Activated CD8-positive, alpha-beta memory T cell treated with anti-CD3 and anti-CD28 coated beads, Interleukin-2, amount 50 U/mL, for 1 hour (primary cell): ENCODE data around the gene KRTAP4-12.
"Not testable (repeated sequence)": the region's sequence is repeated elsewhere in the genome, so short reads cannot be mapped to it uniquely, and the experiment has no call there.

Experiments
- DNase-seq: peaks from one replicate; pipeline ENCODE4 v3.0.0-alpha.2; 2020; ENCODE audit errors: extremely low read depth

KRTAP4-12 gene

DNA sequence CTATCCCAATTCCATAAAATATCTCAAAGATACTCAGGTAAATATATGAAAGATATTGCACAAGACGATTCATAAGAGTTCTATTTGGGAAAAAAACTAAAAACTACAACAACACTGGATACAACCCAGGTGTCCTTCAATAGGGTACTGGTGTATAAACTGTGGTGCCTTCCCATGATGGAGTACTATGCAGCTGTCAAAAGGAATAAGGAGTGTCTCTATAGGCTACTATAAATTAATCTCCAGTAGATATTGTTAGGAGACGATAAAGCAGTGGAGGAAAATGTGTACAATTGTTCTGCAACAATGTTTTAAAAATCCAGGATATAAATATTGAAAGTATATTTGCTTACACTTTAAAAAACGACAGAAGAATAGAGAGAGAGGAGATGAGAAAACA lies 2.4 kb upstream of the KRTAP4-12 start:
- DNase-seq = no peak

DNA sequence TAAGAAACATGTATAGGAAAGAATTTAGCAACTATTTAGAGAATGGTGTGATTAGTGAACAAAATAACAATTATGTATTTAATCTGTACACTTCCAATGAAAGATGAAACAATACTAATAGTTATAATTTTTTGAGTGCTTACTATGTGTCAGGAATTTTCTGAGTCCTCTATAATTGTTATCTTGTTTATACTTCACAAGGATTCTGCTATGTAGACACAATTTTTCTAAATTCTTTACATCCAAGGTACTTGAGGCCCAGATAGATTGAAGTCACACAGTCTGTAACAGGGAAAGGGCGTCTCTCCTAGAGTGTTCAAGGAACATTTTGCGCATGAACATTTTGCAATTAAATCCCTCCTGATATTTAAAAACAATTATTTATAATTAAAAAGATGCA lies 1.1 kb upstream of the KRTAP4-12 start:
- no peak for DNase-seq

DNA sequence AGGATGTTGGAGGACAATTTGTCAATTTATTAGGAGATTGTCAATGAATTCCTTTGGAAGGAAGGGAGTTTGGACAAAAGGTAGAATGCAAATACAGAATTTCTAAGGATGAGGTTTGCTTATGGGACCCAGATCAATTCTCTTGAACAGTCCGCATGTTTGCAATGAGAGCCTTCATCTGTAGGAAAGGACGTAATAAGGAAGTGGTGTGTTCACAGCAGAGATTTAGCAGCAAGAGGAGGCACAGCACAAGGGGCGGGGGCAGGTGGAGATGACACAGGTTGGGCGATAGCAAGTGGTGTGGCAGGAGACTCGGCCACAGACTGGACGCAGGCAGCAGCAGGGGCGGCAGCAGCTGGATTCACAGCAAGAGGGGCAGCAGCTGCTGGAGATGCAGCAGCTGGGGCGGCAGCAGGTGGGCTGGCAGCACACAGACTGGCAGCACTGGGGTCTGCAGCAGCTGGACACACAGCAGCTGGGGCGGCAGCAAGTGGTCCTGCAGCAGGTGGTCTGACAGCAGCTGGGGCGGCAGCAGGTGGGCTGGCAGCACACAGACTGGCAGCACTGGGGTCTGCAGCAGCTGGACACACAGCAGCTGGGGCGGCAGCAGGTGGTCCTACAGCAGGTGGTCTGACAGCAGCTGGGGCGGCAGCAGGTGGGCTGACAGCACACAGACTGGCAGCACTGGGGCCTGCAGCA lies 541 bp downstream of the KRTAP4-12 start:
- not testable (repeated sequence) for DNase-seq

DNA sequence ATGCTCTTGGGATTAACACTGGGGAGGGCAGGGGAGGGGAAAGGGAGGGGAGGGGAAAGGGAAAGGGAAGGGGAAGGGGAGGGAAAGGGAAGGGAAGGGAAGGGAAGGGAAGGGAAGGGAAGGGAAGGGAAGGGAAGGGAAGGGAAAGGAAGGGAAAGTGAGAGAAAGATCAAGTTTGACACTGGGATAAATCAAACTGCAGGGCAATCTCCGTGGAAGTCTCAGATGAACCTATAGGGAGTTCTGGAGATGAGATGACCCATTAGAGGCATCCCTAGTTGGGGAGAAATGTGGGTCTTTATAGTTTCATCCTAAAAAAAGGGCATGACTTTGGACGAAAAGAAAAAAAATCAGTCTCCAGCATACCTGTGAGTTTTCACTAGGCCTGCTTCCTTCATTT lies 2.2 kb downstream of the KRTAP4-12 start:
- no peak for DNase-seq

DNA sequence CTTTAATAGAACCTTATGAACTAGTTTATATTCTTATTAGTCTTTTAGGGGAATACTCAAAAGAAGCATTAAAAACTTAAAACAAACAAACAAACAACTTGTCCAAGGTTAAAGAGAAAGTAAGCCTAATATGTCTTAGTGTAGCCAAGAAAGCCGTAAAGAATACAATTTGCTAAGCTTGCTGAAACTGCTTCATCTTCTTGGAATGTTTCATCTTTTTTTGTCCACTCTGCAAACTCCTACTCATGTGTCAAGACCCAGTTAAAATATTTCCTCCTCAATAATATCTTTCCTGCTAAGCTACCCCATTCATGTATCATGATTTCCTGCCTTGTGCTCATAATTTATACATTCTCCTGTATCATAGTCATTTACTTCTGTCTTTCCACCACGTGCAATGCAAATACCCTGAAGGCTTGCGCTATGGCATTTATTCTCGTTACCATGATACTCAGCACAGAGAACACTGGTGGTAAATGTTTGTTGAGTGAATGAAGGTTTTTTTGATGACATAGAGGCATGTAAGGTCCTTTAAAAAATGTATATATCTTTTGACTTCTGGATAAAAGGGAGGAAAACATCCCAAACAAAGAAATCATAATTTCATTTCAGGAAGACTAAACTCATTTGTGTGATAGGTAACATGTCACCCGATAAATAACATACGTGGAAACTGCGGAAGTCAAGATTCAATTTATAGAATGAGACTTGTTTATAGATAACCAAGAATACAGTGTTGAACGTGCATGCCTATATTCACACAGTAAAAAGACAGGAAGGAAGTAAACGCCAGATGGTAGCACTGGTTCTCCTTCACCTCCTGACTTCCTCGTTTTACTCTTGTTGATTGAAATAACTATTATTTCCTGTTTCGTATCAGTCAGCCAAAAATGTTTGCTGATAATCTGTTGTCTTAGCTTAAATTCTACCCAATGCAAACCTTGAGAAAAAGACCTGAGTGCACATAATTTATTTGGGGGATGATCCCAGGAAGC lies 4.0 kb downstream of the KRTAP4-12 start:
- DNase-seq = not testable (repeated sequence)

DNA sequence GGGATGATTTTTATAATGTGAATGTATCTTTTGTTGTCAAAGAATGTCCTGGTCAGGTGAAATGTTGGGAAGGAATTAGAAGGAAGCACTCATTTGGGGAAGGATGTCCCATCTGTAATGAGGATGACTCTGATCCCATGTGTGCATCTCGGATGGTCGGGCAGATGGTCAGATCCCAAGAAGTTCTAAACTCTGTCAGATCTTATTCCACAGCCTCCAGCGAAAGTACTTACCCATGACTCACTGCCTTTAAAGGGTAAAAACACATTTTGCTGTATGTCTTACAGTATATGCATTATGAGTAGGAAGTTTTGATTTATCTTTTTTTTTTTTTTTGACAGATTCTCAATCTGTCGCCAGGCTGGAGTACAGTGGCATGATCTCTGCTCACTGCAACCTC lies 5.3 kb downstream of the KRTAP4-12 start:
- no peak for DNase-seq

DNA sequence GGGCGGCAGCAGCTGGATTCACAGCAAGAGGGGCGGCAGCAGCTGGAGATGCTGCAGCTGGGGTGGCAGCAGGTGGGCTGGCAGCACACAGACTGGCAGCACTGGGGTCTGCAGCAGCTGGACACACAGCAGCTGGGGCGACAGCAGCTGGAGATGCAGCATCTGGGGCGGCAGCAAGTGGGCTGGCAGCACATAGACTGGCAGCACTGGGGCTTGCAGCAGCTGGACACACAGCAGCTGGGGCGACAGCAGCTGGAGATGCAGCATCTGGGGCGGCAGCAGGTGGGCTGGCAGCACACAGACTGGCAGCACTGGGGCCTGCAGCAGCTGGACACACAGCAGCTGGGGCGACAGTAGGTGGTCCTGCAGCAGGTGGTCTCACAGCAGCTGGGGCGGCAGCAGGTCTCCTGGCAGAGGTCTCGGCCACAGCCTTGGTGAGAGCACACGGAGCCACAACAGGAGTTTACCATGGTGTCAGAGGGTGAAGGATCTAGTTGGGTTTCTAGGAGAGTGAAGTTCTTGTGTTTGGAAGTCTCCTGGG lies 6.1 kb downstream of the KRTAP4-12 start, which contains the start of gene KRTAP4-11:
Gene KRTAP4-11, minus strand, starts transcription at position 528 of the 541 bp plus-strand sequence. Its CDS starts 58 bp downstream, at position 470.
- not testable (repeated sequence) for DNase-seq

DNA sequence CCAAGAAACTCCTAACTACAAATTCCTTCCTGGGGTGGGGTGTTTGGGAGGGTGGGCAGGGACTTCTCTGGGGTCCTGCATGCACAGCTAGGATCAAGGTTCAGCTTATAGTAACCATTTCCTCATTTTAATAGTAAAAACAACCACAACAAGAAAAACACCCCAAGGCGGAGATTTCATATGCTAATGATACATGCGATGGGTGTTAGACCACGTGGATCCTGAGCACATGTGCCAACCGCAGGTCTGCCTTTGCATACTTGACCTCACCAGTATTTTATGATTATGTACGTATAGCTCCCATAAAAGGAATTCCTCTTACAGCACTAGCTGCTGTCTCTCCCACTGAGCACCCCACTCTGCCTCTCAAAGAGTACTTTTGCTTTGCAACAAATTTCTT lies 7.7 kb downstream of the KRTAP4-12 start:
- no peak for DNase-seq

DNA sequence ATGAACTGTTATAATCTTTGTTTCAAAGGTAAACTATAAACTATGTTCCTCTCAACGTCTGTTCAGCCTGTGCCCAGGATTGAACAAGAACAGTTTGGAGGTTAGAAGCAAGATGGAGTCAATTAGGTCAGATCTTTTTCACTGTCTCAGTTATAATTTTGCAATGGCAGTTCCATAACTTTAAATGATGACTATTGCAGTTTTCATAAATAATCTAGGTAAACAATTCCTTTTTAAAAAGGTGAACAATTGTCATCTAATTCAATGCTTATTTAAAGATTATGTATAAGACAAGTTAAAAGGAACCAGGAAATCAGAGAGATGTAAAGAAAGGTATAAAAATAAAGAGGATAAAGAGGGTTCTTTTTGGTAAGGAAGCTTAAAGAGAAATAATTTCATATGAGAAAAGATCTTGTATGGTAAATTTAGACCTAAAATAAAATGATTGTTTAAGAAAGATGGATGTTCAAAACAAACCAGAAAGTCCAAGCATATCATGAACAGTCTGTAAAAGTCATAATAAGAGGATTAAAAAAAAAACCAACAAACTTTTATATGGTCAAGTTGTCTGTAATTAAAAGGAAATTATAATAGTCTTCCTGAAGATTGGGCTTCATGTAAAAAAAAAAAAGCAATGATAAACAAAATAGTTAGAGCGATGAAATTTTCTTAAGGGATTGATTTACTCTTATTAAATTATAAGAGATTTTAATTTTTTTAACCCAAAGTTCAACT lies 12.7 kb downstream of the KRTAP4-12 start:
- no peak for DNase-seq

DNA sequence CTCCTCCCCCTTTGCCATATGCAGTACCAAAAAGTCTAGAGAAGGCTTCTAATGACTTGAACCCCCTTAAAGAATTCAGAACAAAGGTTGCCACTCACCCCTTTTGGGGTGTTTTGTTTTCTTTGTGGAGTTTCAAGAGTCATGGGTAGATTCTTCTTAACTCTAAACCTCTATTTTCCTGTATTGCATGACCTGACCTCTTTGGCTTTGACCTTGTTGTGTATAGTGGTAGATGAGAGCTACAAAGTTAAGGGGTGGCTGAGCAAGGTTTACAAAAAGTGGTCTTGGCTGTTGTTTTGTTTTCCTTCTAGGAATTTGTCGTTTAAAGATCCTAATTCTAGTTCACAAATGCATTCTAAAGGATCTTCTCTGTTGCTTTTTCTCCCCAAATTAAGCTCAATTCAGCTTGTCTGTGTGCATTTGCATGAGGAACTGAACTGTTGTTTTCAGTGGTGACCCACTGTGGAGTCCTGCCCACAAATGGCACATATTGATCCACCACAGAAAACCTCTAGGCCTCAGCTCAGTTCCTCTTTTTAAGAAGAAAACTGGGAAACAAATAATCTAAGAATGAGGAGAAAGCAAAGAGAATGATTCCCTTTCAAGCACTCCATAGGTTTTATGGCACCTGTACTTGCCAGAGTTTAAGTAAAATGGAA lies 15.1 kb downstream of the KRTAP4-12 start:
- DNase-seq = not testable (repeated sequence)

DNA sequence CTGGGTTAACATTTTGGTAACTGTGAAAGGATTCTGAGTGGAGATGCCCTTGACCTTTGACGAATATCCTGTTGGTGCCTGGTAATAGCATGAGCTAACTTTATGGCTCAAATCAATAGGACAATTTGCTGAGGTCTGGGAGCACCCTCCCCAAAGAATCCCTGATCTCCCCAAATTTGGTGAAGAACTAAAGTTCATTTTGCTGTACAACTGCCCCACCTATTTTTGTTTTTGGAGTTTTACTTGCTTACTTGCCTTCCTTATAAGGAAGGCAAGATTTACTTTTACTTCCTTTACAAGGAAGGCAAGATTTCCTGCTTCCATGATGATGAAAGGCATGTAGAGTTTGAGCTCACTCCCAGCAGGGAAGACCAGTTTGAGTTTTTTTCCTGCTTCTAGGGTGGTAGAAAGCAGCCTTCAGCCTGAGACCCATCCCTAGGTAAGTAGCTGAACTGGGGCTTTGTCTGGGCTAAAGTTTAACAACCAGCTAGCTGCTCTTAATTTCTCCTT lies 16.0 kb downstream of the KRTAP4-12 start:
- DNase-seq = no peak

DNA sequence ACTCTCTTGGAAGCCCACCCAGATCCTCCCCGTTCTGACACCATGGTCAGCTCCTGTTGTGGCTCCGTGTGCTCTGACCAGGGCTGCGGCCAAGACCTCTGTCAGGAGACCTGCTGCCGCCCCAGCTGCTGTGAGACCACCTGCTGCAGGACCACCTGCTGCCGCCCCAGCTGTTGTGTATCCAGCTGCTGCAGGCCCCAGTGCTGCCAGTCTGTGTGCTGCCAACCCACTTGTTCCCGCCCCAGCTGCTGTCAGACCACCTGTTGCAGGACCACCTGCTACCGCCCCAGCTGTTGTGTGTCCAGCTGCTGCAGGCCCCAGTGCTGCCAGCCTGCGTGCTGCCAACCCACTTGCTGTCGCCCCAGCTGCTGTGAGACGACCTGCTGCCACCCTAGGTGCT lies 18.6 kb downstream of the KRTAP4-12 start, which contains the start of gene KRTAP4-9:
Gene KRTAP4-9, plus strand, starts transcription at position 43 of the 400 bp plus-strand sequence. Its CDS starts 0 bp downstream, at position 43.
- DNase-seq = not testable (repeated sequence)

DNA sequence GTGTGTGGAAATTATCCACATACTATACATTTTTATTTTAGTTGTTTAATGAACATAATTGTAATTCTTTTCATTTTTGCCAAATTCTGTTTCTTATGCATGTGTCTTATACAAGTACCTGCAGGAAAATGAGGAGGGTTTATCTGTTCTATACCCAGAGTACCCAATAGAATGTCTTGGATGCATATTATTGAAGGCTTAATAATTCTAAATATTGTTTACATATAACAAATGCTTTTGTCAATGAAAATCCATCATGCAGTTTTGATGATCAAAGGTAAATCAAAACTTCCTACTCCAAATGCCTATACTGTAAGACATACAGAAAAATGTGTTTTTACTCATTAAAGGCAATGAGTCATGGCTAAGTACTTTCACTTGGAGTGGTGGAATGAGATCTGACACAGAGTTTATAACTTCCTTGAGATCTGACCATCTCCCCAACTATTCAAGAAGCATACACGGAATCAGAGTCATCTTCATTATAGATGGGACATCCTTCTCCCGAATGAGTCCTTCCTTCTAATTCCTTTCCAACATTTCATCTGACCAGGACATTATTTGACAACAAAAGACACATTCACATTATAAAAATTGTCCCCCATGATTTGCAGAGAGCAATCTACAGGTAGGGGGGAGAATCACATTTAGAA lies 19.5 kb downstream of the KRTAP4-12 start:
- DNase-seq = not testable (repeated sequence)

DNA sequence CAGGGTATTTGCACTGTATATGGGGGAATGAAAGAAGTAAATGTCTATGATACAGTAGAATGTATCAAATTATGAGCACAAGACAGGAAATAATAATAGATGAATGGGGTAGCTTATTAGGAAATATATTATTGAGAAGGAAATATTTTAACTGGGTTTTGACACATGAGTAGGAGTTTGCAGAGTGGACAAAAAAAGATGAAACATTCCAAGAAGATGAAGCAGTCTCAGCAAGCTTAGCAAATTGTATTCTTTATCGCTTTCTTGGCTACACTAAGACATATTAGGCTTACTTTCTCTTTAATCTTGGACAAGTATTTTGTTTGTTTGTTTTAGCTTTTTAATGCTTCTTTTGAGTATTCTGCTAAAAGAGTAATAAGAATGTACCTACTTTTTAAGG lies 20.1 kb downstream of the KRTAP4-12 start:
- no peak for DNase-seq

DNA sequence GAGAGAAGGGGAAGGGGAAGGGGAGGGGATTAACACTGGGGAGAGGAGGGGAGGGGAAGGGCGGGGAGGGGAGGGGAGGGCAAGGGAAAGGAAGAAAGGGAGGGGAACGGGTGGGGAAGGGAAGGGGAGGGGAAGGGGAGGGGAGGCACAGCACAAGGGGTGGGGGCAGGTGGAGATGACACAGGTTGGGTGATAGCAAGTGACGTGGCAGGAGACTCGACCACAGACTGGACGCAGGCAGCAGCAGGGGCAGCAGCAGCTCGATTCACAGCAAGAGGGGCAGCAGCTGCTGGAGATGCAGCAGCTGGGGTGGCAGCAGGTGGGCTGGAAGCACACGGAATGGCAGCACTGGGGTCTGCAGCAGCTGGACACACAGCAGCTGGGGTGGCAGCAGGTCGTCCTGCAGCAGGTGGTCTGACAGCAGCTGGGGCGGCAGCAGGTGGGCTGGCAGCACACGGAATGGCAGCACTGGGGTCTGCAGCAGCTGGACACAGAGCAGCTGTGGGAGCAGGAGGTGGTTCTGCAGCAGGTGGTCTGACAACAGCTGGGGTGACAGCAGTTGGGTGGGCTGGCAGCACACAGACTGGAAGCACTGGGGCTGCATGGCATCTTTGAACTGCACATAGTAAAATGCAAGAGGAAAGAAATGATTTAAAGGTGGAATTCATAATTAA lies 22.3 kb downstream of the KRTAP4-12 start, which contains the start of gene KRTAP4-16:
Gene KRTAP4-16, minus strand, starts transcription at position 624 of the 674 bp plus-strand sequence. Its CDS starts 0 bp downstream, at position 624.
- DNase-seq = no peak

DNA sequence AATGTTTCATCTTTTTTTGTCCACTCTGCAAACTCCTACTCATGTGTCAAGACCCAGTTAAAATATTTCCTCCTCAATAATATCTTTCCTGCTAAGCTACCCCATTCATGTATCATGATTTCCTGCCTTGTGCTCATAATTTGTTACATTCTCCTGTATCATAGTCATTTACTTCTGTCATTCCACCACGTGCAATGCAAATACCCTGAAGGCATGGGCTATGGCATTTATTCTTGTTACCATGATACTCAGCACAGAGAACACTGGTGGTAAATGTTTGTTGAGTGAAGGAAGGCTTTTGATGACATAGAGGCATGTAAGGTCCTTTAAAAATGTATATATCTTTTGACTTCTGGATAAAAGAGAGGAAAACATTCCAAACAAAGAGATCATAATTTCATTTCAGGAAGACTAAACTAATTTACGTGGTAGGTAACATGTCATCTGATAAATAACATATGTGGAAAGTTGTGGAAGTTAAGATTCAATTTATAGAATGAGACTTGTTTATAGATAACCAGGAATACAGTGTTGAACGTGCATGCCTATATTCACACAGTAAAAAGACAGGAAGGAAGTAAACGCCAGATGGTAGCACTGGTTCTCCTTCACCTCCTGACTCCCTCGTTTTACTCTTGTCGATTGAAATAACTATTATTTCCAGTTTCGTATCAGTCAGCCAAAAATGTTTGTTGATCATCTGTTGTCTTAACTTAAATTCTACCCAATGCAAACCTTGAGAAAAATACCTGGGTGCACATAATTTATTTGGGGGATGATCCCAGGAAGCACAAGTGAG lies 24.1 kb downstream of the KRTAP4-12 start:
- not testable (repeated sequence) for DNase-seq

DNA sequence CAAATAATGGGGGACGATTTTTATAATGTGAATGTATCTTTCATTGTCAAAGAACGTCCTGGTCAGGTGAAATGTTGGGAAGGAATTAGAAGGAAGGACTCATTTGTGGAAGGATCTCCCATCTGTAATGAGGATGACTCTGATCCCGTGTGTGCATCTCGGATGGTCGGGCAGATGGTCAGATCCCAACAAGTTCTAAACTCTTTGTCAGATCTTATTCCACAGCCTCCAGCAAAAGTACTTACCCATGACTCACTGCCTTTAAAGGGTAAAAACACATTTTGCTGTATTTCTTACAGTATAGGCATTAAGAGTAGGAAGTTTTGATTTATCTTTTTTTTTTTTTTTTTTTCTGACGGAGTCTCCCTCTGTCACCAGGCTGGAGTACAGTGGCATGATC lies 25.5 kb downstream of the KRTAP4-12 start:
- DNase-seq = no peak

DNA sequence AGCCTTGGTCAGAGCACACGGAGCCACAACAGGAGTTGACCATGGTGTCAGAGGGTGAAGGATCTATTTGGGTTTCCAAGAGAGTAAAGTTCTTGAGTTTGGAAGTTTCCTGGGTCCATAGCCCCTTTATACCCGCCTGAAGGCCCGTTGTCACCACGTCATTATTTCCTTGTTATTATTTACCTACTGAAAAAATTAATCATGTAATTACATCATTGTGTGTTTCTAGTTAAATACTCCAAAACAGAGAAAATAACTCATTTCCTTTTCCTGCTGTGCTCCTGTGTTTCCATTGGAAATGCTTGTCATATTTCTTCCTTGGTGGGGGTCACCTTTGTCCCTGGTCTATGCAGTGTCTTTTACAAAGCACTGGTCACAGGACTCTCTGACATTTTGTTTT lies 25.9 kb downstream of the KRTAP4-12 start, which contains the start of gene KRTAP4-8:
Gene KRTAP4-8, minus strand, starts transcription at position 101 of the 400 bp plus-strand sequence. Its CDS starts 58 bp downstream, at position 43.
- no peak for DNase-seq
